MCF 10A (cell line): ENCODE results near the gene ARHGEF12. TPM values are rescaled to one million over a fixed set of nuclear protein-coding genes. Genes with fewer than 3 reads are reported as not detected.

Experiments used
- BruUV-seq: library from RNA; stranded (reverse); fragments of 400-500 nt; replicated peaks from 2 replicates; lab custom pipeline; 2021; lab: Mats Ljungman, UMichigan
- CTCF ChIA-PET: fragments of 300-600 bp; sonication (Branson Sonifier 250); formaldehyde crosslinking; extraction: SDS; loops from one replicate; lab custom pipeline; 2021; ENCODE audit warnings: antibody characterized with exemption, inconsistent platforms; lab: Yijun Ruan, JAX
- POLR2A ChIA-PET: fragments of 300-600, 350-650 bp; sonication (Branson Sonifier 250); formaldehyde crosslinking; extraction: SDS; loops from one replicate; lab custom pipeline; 2020; ENCODE audit warnings: antibody characterized with exemption, inconsistent platforms; lab: Yijun Ruan, JAX
- DNase-seq: peaks from one replicate; pipeline ENCODE4 v3.0.0-alpha.2; 2018; ENCODE audit not compliant: unreplicated experiment
- H3K27ac Mint-ChIP-seq: one replicate; pipeline ENCODE4 v1.8.0; 2022; ENCODE audit warnings: mild to moderate bottlenecking, low read depth, mixed read lengths; ENCODE audit not compliant: unreplicated experiment
- H3K27me3 Mint-ChIP-seq: one replicate; pipeline ENCODE4 v1.8.0; 2022; ENCODE audit warnings: mixed read lengths; ENCODE audit not compliant: insufficient read depth, unreplicated experiment
- H3K36me3 Mint-ChIP-seq: one replicate; pipeline ENCODE4 v1.8.0; 2022; ENCODE audit warnings: mild to moderate bottlenecking, moderate library complexity, mixed read lengths; ENCODE audit not compliant: insufficient read depth, unreplicated experiment
- H3K4me1 Mint-ChIP-seq: one replicate; pipeline ENCODE4 v1.8.0; 2022; ENCODE audit warnings: mixed read lengths; ENCODE audit not compliant: insufficient read depth, unreplicated experiment
- H3K4me3 Mint-ChIP-seq: one replicate; pipeline ENCODE4 v1.8.0; 2022; ENCODE audit warnings: mild to moderate bottlenecking, moderate library complexity, mixed read lengths; ENCODE audit not compliant: unreplicated experiment
- H3K9me3 Mint-ChIP-seq: one replicate; pipeline ENCODE4 v1.8.0; 2022; ENCODE audit warnings: mixed read lengths; ENCODE audit not compliant: unreplicated experiment
- intact Hi-C: fragments of 100-400 bp; cut with micrococcal nuclease; formaldehyde crosslinking; loops from 2 replicates; pipeline ENCODE4 v1.14.1; 2022
- total RNA-seq: library from RNA; stranded (reverse); gene quantifications from 2 replicates; pipeline ENCODE4 v1.2.3, GENCODE V29; 2022
- TF ChIP-seq, protein P1 (sequence below): fragments of 200-600 bp; IDR thresholded peaks from one replicate; pipeline ENCODE4 v1.8.0; 2022; ENCODE audit warnings: antibody characterized with exemption, mild to moderate bottlenecking; ENCODE audit not compliant: unreplicated experiment

The ARHGEF12 gene
- total RNA-seq, 1 experiment from 2014 or later = 61.2 TPM

- no peak for DNase-seq
- ChIA-PET CTCF (no interaction called here), POLR2A (no interaction called here)
- Mint-ChIP-seq H3K4me3 (no peak overlapping the region), H3K9me3 (no peaks in the 10 kb centered on the region), H3K27ac (no peak overlapping the region), H3K4me1 (no peaks in the 10 kb centered on the region), H3K36me3 (no peaks in the 10 kb centered on the region), H3K27me3 (peaks cover 7% of the 10 kb centered on the region)
- BruUV-seq = no TSS peak
- TF ChIP-seq, protein P1, sequence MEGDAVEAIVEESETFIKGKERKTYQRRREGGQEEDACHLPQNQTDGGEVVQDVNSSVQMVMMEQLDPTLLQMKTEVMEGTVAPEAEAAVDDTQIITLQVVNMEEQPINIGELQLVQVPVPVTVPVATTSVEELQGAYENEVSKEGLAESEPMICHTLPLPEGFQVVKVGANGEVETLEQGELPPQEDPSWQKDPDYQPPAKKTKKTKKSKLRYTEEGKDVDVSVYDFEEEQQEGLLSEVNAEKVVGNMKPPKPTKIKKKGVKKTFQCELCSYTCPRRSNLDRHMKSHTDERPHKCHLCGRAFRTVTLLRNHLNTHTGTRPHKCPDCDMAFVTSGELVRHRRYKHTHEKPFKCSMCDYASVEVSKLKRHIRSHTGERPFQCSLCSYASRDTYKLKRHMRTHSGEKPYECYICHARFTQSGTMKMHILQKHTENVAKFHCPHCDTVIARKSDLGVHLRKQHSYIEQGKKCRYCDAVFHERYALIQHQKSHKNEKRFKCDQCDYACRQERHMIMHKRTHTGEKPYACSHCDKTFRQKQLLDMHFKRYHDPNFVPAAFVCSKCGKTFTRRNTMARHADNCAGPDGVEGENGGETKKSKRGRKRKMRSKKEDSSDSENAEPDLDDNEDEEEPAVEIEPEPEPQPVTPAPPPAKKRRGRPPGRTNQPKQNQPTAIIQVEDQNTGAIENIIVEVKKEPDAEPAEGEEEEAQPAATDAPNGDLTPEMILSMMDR = no peak
- intact Hi-C loops = no loop called here
Measured at GRCh38 chr11:120524536-120525085, 188.4 kb downstream of the ARHGEF12 start.

- Mint-ChIP-seq H3K4me1 (no peaks in the 10 kb centered on the region), H3K27ac (no peak overlapping the region), H3K9me3 (no peaks in the 10 kb centered on the region), H3K27me3 (peaks cover 16% of the 10 kb centered on the region), H3K36me3 (no peaks in the 10 kb centered on the region), H3K4me3 (no peak overlapping the region)
- TF ChIP-seq, protein P1 = no peak
- intact Hi-C loops = no loop called here
- no TSS peak for BruUV-seq
- CTCF ChIA-PET = interaction anchor here (2.3 kb wide), 1 partner anchor 15 kb away, joined by 7 read pairs; no protein-coding TSS in a partner anchor
- POLR2A ChIA-PET = no interaction called here
- no peak for DNase-seq
Measured at GRCh38 chr11:120525261-120526171, 189.3 kb downstream of the ARHGEF12 start.

DNA sequence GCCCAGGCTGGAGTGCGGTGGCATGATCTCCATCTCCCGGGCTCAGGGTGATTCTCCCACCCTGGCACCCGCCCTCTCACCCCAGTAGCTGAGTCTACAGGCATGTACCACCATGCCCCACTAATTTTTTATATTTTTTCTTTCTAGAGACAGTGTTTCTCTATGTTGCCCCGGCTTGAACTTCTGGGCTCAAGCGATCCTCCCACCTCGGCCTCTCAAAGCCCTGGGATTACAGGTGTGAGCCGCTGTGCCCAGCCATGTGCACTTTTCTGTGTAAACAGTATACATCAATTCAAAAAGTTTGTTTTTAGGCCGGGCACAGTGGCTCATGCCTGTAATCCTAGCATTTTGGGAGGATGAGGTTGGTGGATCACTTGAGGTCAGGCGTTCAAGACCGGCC, 190.0 kb downstream of the ARHGEF12 start:
- POLR2A ChIA-PET = no interaction called here

More for the DNA sequence above, 190.0 kb downstream of the ARHGEF12 start:
- H3K36me3 Mint-ChIP-seq = no peaks in the 10 kb centered on the region
- TF ChIP-seq, protein P1 = no peak
- BruUV-seq = no TSS peak
- peaks cover 24% of the 10 kb centered on the region for H3K27me3 Mint-ChIP-seq
- no peak overlapping the region for H3K4me3 Mint-ChIP-seq
- intact Hi-C loops = no loop called here
- no peaks in the 10 kb centered on the region for H3K4me1 Mint-ChIP-seq
- CTCF ChIA-PET = interaction anchor here (2.3 kb wide), 1 partner anchor 16 kb away, joined by 7 read pairs; no protein-coding TSS in a partner anchor
- H3K27ac Mint-ChIP-seq = no peak overlapping the region
- no peaks in the 10 kb centered on the region for H3K9me3 Mint-ChIP-seq
- no peak for DNase-seq
